GM21360 (cell line): ENCODE measurements around the gene SFMBT1.
"Not testable (repeated sequence)": the region's sequence is repeated elsewhere in the genome, so short reads cannot be mapped to it uniquely, and the experiment has no call there.

Source experiments
- ATAC-seq: cut with Tn5 transposase; IDR thresholded peaks from one replicate; pipeline ENCODE4 v1.9.1; 2021; ENCODE audit warnings: mild to moderate bottlenecking, moderate library complexity; ENCODE audit not compliant: unreplicated experiment

SFMBT1 gene

GRCh38 chr3:53073553-53074365 lies 27.9 kb upstream of the SFMBT1 start:
- no peak for ATAC-seq

GRCh38 chr3:53072653-53073552 lies 27.0 kb upstream of the SFMBT1 start:
- ATAC-seq, result peak; percentile 73

GRCh38 chr3:53071882-53072431 lies 26.1 kb upstream of the SFMBT1 start:
- no peak for ATAC-seq

- ATAC-seq, result no peak
Measured at GRCh38 chr3:53069422-53070068, 23.7 kb upstream of the SFMBT1 start.

GRCh38 chr3:53068176-53068575 lies 22.3 kb upstream of the SFMBT1 start:
- ATAC-seq, result no peak

GRCh38 chr3:53067567-53067966 lies 21.7 kb upstream of the SFMBT1 start:
- no peak for ATAC-seq

- no peak for ATAC-seq
Measured at GRCh38 chr3:53065841-53066480, 20.1 kb upstream of the SFMBT1 start.

GRCh38 chr3:53062905-53063304 lies 17.0 kb upstream of the SFMBT1 start:
- ATAC-seq, result no peak

GRCh38 chr3:53056442-53056841 lies 10.6 kb upstream of the SFMBT1 start:
- ATAC-seq, result no peak

GRCh38 chr3:53054233-53054632 lies 8.4 kb upstream of the SFMBT1 start:
- ATAC-seq, result not testable (repeated sequence)

GRCh38 chr3:53051929-53052328 lies 6.1 kb upstream of the SFMBT1 start:
- ATAC-seq, result no peak

- no peak for ATAC-seq
Measured at GRCh38 chr3:53049987-53050386, 4.1 kb upstream of the SFMBT1 start.

GRCh38 chr3:53046171-53047170 lies 598 bp upstream of the SFMBT1 start:
- peak; percentile 39 for ATAC-seq

- peak; percentile 36 for ATAC-seq
Measured at GRCh38 chr3:53044711-53045517, 959 bp downstream of the SFMBT1 start.

GRCh38 chr3:53044371-53044710 lies 1.5 kb downstream of the SFMBT1 start:
- no peak for ATAC-seq

- no peak for ATAC-seq
Measured at GRCh38 chr3:53043738-53044137, 2.1 kb downstream of the SFMBT1 start.

GRCh38 chr3:53042651-53043050 lies 3.2 kb downstream of the SFMBT1 start:
- no peak for ATAC-seq

GRCh38 chr3:53040351-53040820 lies 5.5 kb downstream of the SFMBT1 start:
- ATAC-seq, result no peak

- ATAC-seq, result no peak
Measured at GRCh38 chr3:53039376-53039752, 6.5 kb downstream of the SFMBT1 start.
